ENCODE measurements around the gene VSIG10L2. TPM values are rescaled to one million over a fixed set of nuclear protein-coding genes. Genes with fewer than 3 reads are reported as not detected.

VSIG10L2 gene
- total RNA-seq, 1 experiment from 2014 or later: not detected

- Histone ChIP-seq H3K9me3 (ENCODE audit: control insufficient read depth in 1 of 2, insufficient read depth in 1 of 2, low read depth in 1 of 2, low read length in 2 of 2) (no peaks in the 10 kb centered on the region), H3K9ac (ENCODE audit: low read length) (no peak overlapping the region), H2AFZ (ENCODE audit: low read depth, low read length, poor library complexity, severe bottlenecking) (no peak overlapping the region), H3K79me2 (ENCODE audit: insufficient read depth, low read length) (no peaks in the 10 kb centered on the region), H3K4me2 (ENCODE audit: low read length) (no peak overlapping the region), H3K36me3 (ENCODE audit: control insufficient read depth in 1 of 2, insufficient read depth in 2 of 2, low read length in 2 of 2) (no peaks in the 10 kb centered on the region), H3K27ac (ENCODE audit: low read depth, low read length) (no peak overlapping the region), H3K4me1 (ENCODE audit: control insufficient read depth in 1 of 2, insufficient read depth in 2 of 2, low read length in 2 of 2) (peaks cover 0 to 6% of the 10 kb centered on the region in 2 experiments; a peak in 2 of 4 replicates), H3K27me3 (ENCODE audit: insufficient read depth, low read length) (0 out of 2 replicates have a peak, but pooled peaks cover 5% of the 10 kb centered on the region), H4K20me1 (ENCODE audit: insufficient read depth) (no peaks in the 10 kb centered on the region), H3K4me3 (replicated peaks in 1 of 2; ENCODE audit: low read depth in 1 of 2, low read length in 2 of 2) (no peak overlapping the region), H3K9me2 (ENCODE audit: insufficient read depth) (no peaks in the 10 kb centered on the region)
- no peak for DNase-seq (ENCODE audit: low read depth, low spot score)
- ChIA-PET CTCF (no interaction called here), RAD21 (ENCODE audit: low non-redundant PET in 1 of 2, low total read pairs in 2 of 2, uncharacterized antibody in 2 of 2, unreplicated experiment in 2 of 2) (no interaction called here), POLR2A (no interaction called here)
- BruUV-seq (replicated peaks): no TSS peak
- intact Hi-C loops (cut with micrococcal nuclease): no loop called here
- no peak for ATAC-seq
- TF ChIP-seq TCF7L2 (IDR thresholded peaks at IDR 0.05; ENCODE audit: borderline replicate concordance, extremely low read depth, insufficient read depth, insufficient read length) (no peak), EZH2phosphoT487 (IDR thresholded peaks at IDR 0.05; ENCODE audit: borderline replicate concordance) (no peak), EZH2 (IDR thresholded peaks at IDR 0.05) (no peak), ZNF274 (IDR thresholded peaks at IDR 0.05; ENCODE audit: low read depth, low read length) (no peak), ZBTB33 (IDR thresholded peaks at IDR 0.05; ENCODE audit: extremely low read depth, insufficient replicate concordance, low read length) (no peak), CTCF (IDR thresholded peaks at IDR 0.05 in 2 of 3, conservative IDR thresholded peaks at IDR 0.05 in 1 of 3; ENCODE audit: borderline replicate concordance in 1 of 3, insufficient read depth in 1 of 3, low read depth in 2 of 3, low read length in 2 of 3) (no peak), SIN3A (IDR thresholded peaks at IDR 0.05; ENCODE audit: low read depth) (no peak), SRF (IDR thresholded peaks at IDR 0.05; ENCODE audit: low read depth) (no peak)
Measured at GRCh38 chr11:125934473-125934872, 11.4 kb upstream of the VSIG10L2 start.
